ENCODE results near the gene ANO1. TPM values are rescaled to one million over a fixed set of nuclear protein-coding genes. Genes with fewer than 3 reads are reported as not detected.

ANO1 gene
- total RNA-seq, 1 experiment from 2014 or later, result 41.7 TPM

GRCh38 chr11:70133771-70134335 lies 55.7 kb downstream of the ANO1 start:
- no peak for ATAC-seq
- RAD21 ChIA-PET (ENCODE audit: low non-redundant PET in 1 of 2, low total read pairs in 2 of 2, uncharacterized antibody in 2 of 2, unreplicated experiment in 2 of 2), result no interaction called here
- no peak overlapping the region for H3K27ac ChIP-seq (ENCODE audit: low read depth, low read length)
- H3K9me3 ChIP-seq (ENCODE audit: control insufficient read depth in 1 of 2, insufficient read depth in 1 of 2, low read depth in 1 of 2, low read length in 2 of 2), result no peaks in the 10 kb centered on the region
- H3K9me2 ChIP-seq (ENCODE audit: insufficient read depth), result no peaks in the 10 kb centered on the region
- no peak overlapping the region for H3K9ac ChIP-seq (ENCODE audit: low read length)
- H3K36me3 ChIP-seq (ENCODE audit: control insufficient read depth in 1 of 2, insufficient read depth in 2 of 2, low read length in 2 of 2), result no peaks in the 10 kb centered on the region; a peak in 1 of 4 replicates
- H3K4me1 ChIP-seq (ENCODE audit: control insufficient read depth in 1 of 2, insufficient read depth in 2 of 2, low read length in 2 of 2), result peaks cover 1 to 9% of the 10 kb centered on the region in 2 experiments
- no TSS peak for BruUV-seq (replicated peaks)
- DNase-seq (ENCODE audit: low read depth, low spot score), result no peak
- intact Hi-C loops (cut with micrococcal nuclease), result no loop called here
- H3K79me2 ChIP-seq (ENCODE audit: insufficient read depth, low read length), result no peaks in the 10 kb centered on the region
- CTCF ChIA-PET, result no interaction called here
- POLR2A ChIA-PET, result no interaction called here
- no peak overlapping the region for H2AFZ ChIP-seq (ENCODE audit: low read depth, low read length, poor library complexity, severe bottlenecking)
- no peaks in the 10 kb centered on the region for H3K27me3 ChIP-seq (ENCODE audit: insufficient read depth, low read length)
- no peak for TF ChIP-seq ZBTB33 (IDR thresholded peaks at IDR 0.05; ENCODE audit: extremely low read depth, insufficient replicate concordance, low read length)
- TF ChIP-seq EGR1 (IDR thresholded peaks at IDR 0.05; ENCODE audit: low read depth), result no peak
- TF ChIP-seq REST (IDR thresholded peaks at IDR 0.05; ENCODE audit: low read depth), result no peak
- TF ChIP-seq YY1 (IDR thresholded peaks at IDR 0.05; ENCODE audit: extremely low read depth, insufficient replicate concordance, low read depth, low read length), result no peak
- TF ChIP-seq ELF1 (IDR thresholded peaks at IDR 0.05; ENCODE audit: borderline replicate concordance, low read depth), result no peak
- no peaks in the 10 kb centered on the region for H4K20me1 ChIP-seq (ENCODE audit: insufficient read depth)
- H3K4me3 ChIP-seq (replicated peaks in 1 of 2; ENCODE audit: low read depth in 1 of 2, low read length in 2 of 2), result no peak overlapping the region
- H3K4me2 ChIP-seq (ENCODE audit: low read length), result no peak overlapping the region

All from HCT116 (cell line).